Measurements from ENCODE around the gene PAX2. TPM values are rescaled to one million over a fixed set of nuclear protein-coding genes. Genes with fewer than 3 reads are reported as not detected.

Gene PAX2
- total and polyA plus RNA-seq, 2 of the 8 experiments (the other 6 are each of a cell fraction or from before 2014, with no cell fraction given), result 0.02 TPM; not detected in 1

DNA sequence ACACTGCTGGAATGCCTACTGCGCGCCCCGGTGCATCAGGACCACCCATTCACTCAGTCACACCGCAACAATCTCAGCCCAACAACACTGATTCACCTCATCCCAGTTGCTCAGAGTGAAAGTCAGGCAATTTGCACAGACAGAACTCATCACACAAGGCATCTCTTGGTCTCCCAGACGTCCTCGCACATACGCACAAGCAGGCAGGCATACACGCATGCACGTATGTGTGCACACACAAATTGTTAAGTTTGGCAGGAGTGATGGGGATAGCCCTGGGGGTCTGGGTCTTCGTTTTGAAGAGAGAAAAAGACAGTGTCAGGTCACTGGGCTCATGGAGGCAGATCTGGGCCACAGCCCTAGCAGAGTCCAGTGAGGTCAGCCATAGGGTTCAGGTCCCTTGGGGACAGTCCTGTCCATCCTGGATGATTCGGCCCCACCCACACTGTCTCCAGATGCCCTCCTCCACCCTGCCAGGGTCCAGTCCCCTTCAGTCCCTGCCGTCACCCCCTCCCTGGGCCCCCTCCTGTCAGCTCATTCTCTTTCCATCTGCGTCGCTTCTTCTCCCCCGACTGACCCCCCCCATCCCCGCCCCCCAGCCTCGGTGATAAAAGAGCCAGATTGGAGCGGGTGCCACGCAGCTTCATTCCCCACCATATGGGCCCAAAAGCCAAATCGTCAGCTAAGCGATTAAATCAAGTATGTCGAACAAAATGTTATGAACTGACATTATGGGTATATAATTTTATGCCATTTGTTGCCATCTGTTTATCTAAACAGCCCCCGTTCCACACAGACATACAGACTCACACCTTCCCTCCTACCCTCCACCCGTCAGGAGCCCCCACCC, 118.9 kb downstream of the PAX2 start:
- no peaks in the 10 kb centered on the region for H3K79me2 ChIP-seq (ENCODE audit: control insufficient read depth in 1 of 2, insufficient read depth in 2 of 2, low read length in 2 of 2)
- no peak overlapping the region for H3K14ac ChIP-seq (ENCODE audit: insufficient read length)
- no peak for TF ChIP-seq SUZ12 (IDR thresholded peaks at IDR 0.05; ENCODE audit: low read length)
- no peak for TF ChIP-seq CREB1 (IDR thresholded peaks at IDR 0.05)
- no peak for TF ChIP-seq HDAC6 (IDR thresholded peaks at IDR 0.05; ENCODE audit: low read depth, low read length)
- TF ChIP-seq PHF8 (conservative IDR thresholded peaks at IDR 0.05; ENCODE audit: low read depth, low read length), result no peak
- TF ChIP-seq BACH1 (IDR thresholded peaks at IDR 0.05; ENCODE audit: low read length), result no peak
- no peak for TF ChIP-seq EZH2 (IDR thresholded peaks at IDR 0.05; ENCODE audit: low read depth, low read length, severe bottlenecking)
- no peak for TF ChIP-seq JUN (IDR thresholded peaks at IDR 0.05; ENCODE audit: low read depth, low read length)
- TF ChIP-seq CEBPB (IDR thresholded peaks at IDR 0.05; ENCODE audit: low read depth, low read length), result no peak
- TF ChIP-seq SP1 (IDR thresholded peaks at IDR 0.05; ENCODE audit: low read depth, low read length), result no peak
- TF ChIP-seq GABPA (IDR thresholded peaks at IDR 0.05; ENCODE audit: borderline replicate concordance, insufficient read depth, low read length), result no peak
- TF ChIP-seq TBP (IDR thresholded peaks at IDR 0.05; ENCODE audit: low read depth, low read length), result no peak
- no peak overlapping the region for H3K23ac ChIP-seq (ENCODE audit: insufficient read length)
- no peaks in the 10 kb centered on the region for H3K9me3 ChIP-seq (ENCODE audit: insufficient read depth in 2 of 2, low read depth in 1 of 2, low read length in 1 of 2)
- no peaks in the 10 kb centered on the region for H4K20me1 ChIP-seq (replicated peaks in 1 of 2; ENCODE audit: control insufficient read depth in 1 of 2, insufficient read depth in 2 of 2, low read length in 2 of 2)
- no peak overlapping the region for H4K91ac ChIP-seq (replicated peaks; ENCODE audit: insufficient read length, low read length)
- 0 out of 2 replicates have a peak overlapping the region, but pooled peaks have one; percentile 44 for H2BK5ac ChIP-seq (ENCODE audit: low read depth, low read length)
- H3K27ac ChIP-seq (ENCODE audit: low read depth, low read length), result no peak overlapping the region
- no peak overlapping the region for H4K8ac ChIP-seq (ENCODE audit: extremely low read depth, insufficient read depth, low read length)
- no peak overlapping the region for H2BK12ac ChIP-seq (ENCODE audit: low read depth, low read length)
- FAIRE-seq, result no peak
- H3K36me3 ChIP-seq (ENCODE audit: control insufficient read depth in 2 of 4, insufficient read depth in 4 of 4, low read length in 3 of 4), result no peaks in the 10 kb centered on the region
- H4K5ac ChIP-seq (ENCODE audit: insufficient read length, low read depth, low read length), result no peak overlapping the region
- no peak overlapping the region for H3K4me3 ChIP-seq (ENCODE audit: extremely low read depth in 1 of 4, insufficient read depth in 2 of 4, low read depth in 3 of 4, low read length in 4 of 4)
- no peaks in the 10 kb centered on the region for H3K23me2 ChIP-seq (ENCODE audit: low read depth, low read length)
- WGBS, 2 experiments (ENCODE audit: extremely low coverage in 1 of 2, insufficient coverage in 1 of 2, insufficient read length in 1 of 2, insufficient replicate concordance in 2 of 2, low coverage in 1 of 2, low lambda C conversion rate in 2 of 2, missing lambda C conversion rate in 1 of 2), result 92% methylated on average over 19 of the region's 24 CpGs; no CpG with 5 or more reads in 1 of the 2 experiments
- ChIA-PET POLR2A (ENCODE audit: partially characterized antibody) (interaction anchor here (0.6 kb wide), 1 partner anchor 8 kb away, joined by 3 read pairs; no protein-coding TSS in a partner anchor), CTCF (ENCODE audit: partially characterized antibody) (interaction anchor here (1.4 to 5.9 kb wide), 3 partner anchors 13 to 301 kb away, joined by 4 to 42 read pairs (median 39); no protein-coding TSS in a partner anchor)
- no peak overlapping the region for H2AK5ac ChIP-seq (ENCODE audit: low read depth, low read length)
- no peak for DNase-seq (ENCODE audit: low read depth in 1 of 2, low spot score in 2 of 2)
- no peaks in the 10 kb centered on the region for H3K79me1 ChIP-seq (ENCODE audit: low read depth, low read length)
- no peak overlapping the region for H3K56ac ChIP-seq (replicated peaks; ENCODE audit: insufficient read length, low read depth, low read length)
- H2BK15ac ChIP-seq (ENCODE audit: low read length), result no peak overlapping the region
- no peak overlapping the region for H2AFZ ChIP-seq (ENCODE audit: low read length)
- H3K4me1 ChIP-seq (replicated peaks in 1 of 4; ENCODE audit: control insufficient read depth in 3 of 4, insufficient read depth in 4 of 4, low read length in 3 of 4), result peaks cover 0 to 8% (median 4%) of the 10 kb centered on the region in 4 experiments; a peak in 5 of 7 replicates
- no peak overlapping the region for H3K18ac ChIP-seq (ENCODE audit: extremely low read depth, low read length)
- H3K9ac ChIP-seq (replicated peaks in 1 of 4; ENCODE audit: extremely low read depth in 1 of 4, low read depth in 3 of 4, low read length in 3 of 4), result no peak overlapping the region
- no peak overlapping the region for H3K4ac ChIP-seq (replicated peaks; ENCODE audit: insufficient read length, low read depth, low read length)
- no peak overlapping the region for H2BK120ac ChIP-seq (replicated peaks; ENCODE audit: low read depth, low read length)
- no peak overlapping the region for H3K4me2 ChIP-seq (ENCODE audit: insufficient read depth in 1 of 2, low read depth in 2 of 2, low read length in 2 of 2)
- no peak overlapping the region for H2BK20ac ChIP-seq (ENCODE audit: low read length)
- H3K27me3 ChIP-seq (replicated peaks in 1 of 4; ENCODE audit: control insufficient read depth in 3 of 4, extremely low read depth in 1 of 4, insufficient read depth in 3 of 4, low read length in 3 of 4), result peaks cover 1 to 41% (median 33%) of the 10 kb centered on the region in 4 experiments

Data from H1 (cell line).